ENCODE data around the gene UROC1. TPM values are rescaled to one million over a fixed set of nuclear protein-coding genes. Genes with fewer than 3 reads are reported as not detected.

Gene UROC1
- total RNA-seq, 2 experiments from 2014 or later = not detected

GRCh38 chr3:126501054-126501453 is 16.5 kb downstream of the UROC1 start:
- Mint-ChIP-seq H3K27ac (no peak overlapping the region), H3K36me3 (ENCODE audit: low read depth) (no peaks in the 10 kb centered on the region), H3K4me1 (ENCODE audit: low read depth) (no peaks in the 10 kb centered on the region), H3K9me3 (no peaks in the 10 kb centered on the region), H3K4me3 (no peak overlapping the region), H3K27me3 (ENCODE audit: low read depth) (no peaks in the 10 kb centered on the region)
- no peak for DNase-seq
- intact Hi-C loops (cut with micrococcal nuclease) = no loop called here
- CTCF ChIA-PET = interaction anchor here (0.6 kb wide), 1 partner anchor 255 kb away, joined by 4 read pairs; no protein-coding TSS in a partner anchor

GRCh38 chr3:126500016-126500415 is 17.6 kb downstream of the UROC1 start:
- no peaks in the 10 kb centered on the region for H3K9me3 Mint-ChIP-seq
- H3K27me3 Mint-ChIP-seq (ENCODE audit: low read depth) = no peaks in the 10 kb centered on the region
- no peaks in the 10 kb centered on the region for H3K36me3 Mint-ChIP-seq (ENCODE audit: low read depth)
- no peak overlapping the region for H3K27ac Mint-ChIP-seq
- H3K4me1 Mint-ChIP-seq (ENCODE audit: low read depth) = no peaks in the 10 kb centered on the region
- CTCF ChIA-PET = no interaction called here
- intact Hi-C loops (cut with micrococcal nuclease) = no loop called here
- no peak overlapping the region for H3K4me3 Mint-ChIP-seq
- no peak for DNase-seq

DNA sequence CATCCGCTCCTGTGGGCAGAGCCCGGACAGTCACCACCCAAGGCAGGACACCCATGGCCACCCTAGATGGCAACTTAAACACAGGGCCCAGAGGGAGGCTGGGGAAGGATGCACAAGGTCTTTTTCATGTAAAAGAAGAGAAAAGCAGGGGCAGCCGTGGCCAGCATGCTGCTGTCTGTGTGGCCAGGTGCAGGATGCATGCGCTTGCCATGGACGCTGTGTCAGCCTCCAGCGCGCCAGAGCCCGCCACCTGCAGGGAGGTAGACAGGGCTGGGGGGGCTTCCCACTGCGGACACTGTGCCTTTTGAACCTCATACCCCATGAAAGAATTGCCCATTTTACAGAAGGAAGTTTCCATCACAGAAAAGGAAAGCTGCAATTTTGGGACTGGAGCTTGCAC is 18.2 kb downstream of the UROC1 start:
- CTCF ChIA-PET = no interaction called here
- Mint-ChIP-seq H3K4me3 (no peak overlapping the region), H3K4me1 (ENCODE audit: low read depth) (no peaks in the 10 kb centered on the region), H3K27ac (no peak overlapping the region), H3K27me3 (ENCODE audit: low read depth) (no peaks in the 10 kb centered on the region), H3K9me3 (no peaks in the 10 kb centered on the region), H3K36me3 (ENCODE audit: low read depth) (no peaks in the 10 kb centered on the region)
- no peak for DNase-seq
- intact Hi-C loops (cut with micrococcal nuclease) = no loop called here

DNA sequence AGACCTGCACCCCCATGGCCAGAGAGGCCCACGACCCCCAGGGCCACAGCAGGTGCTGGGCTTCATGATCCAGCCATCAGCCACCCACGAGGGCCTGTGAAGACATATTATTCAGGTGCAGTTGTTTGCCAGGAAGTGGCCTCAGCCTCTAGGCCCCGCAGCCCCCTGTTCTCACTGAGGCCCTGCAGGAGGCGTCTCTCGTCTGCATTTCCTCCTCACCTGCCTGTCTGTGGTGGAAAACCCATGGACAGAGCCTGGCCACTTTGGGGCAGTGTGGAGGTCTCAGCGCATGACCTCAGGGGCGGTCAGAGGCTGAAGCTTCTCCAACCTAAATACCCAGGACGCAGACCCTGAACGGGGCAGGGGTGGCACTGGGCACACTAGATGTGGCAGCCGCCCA is 18.6 kb downstream of the UROC1 start:
- CTCF ChIA-PET = no interaction called here
- Mint-ChIP-seq H3K9me3 (no peaks in the 10 kb centered on the region), H3K4me1 (ENCODE audit: low read depth) (peaks cover 3% of the 10 kb centered on the region), H3K27ac (no peak overlapping the region), H3K4me3 (no peak overlapping the region), H3K27me3 (ENCODE audit: low read depth) (no peaks in the 10 kb centered on the region), H3K36me3 (ENCODE audit: low read depth) (no peaks in the 10 kb centered on the region)
- no peak for DNase-seq
- intact Hi-C loops (cut with micrococcal nuclease) = no loop called here

GRCh38 chr3:126498461-126498860 is 19.1 kb downstream of the UROC1 start:
- Mint-ChIP-seq H3K4me3 (no peak overlapping the region), H3K36me3 (ENCODE audit: low read depth) (no peaks in the 10 kb centered on the region), H3K27me3 (ENCODE audit: low read depth) (no peaks in the 10 kb centered on the region), H3K4me1 (ENCODE audit: low read depth) (peaks cover 3% of the 10 kb centered on the region), H3K27ac (no peak overlapping the region), H3K9me3 (no peaks in the 10 kb centered on the region)
- intact Hi-C loops (cut with micrococcal nuclease) = no loop called here
- CTCF ChIA-PET = no interaction called here
- no peak for DNase-seq

GRCh38 chr3:126497956-126498355 is 19.6 kb downstream of the UROC1 start:
- CTCF ChIA-PET = no interaction called here
- H3K9me3 Mint-ChIP-seq = no peaks in the 10 kb centered on the region

DNA sequence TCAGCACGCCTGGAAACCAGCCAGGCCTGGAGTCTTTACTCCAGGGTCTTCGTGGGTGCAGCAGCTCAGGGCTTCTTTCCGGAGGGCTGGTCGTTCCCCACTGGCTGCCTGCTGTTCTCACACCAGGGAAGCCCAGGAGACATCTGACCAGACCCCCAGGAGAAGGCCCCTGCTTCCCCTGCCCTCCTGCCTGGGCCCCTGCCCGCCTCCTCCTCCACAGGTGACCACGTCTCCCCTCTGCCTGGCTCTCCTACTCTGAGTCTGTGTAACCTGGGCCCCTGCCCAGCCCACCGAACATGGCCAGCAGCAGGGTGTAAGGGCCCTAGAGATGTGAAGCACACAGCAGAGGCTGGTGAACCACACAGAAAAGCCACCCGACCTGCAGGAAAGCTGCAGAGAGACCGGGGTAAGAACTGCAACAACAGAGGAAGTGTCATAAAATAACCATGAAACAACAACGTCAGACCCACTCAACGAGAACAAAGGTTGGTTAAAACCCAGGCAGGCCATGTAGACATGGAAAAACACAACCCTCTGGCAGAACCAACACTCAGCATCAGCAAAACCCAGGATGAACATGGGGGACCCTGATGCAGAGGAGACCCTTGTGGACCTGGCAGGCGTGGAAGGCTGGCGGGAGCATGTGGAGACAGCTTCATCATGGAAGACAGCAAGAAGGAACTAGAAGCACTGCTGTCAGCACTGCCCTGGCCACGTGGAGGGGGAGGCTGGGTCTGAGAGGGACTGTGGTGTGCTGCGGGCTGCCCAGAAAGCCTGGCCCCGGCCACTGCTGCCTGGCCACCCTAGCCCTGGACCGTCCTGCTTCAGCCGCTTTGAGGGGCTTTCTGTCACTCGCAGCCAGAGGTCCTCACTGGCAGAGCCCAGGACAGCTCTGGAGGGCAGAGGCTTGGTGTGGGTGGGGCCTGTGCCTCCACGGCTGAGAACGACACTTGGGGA is 20.4 kb downstream of the UROC1 start:
- H3K4me3 Mint-ChIP-seq = no peak overlapping the region
- DNase-seq = no peak
- CTCF ChIA-PET = interaction anchor here (0.8 kb wide), 1 partner anchor 25 kb away, joined by 3 read pairs; no protein-coding TSS in a partner anchor
- no peaks in the 10 kb centered on the region for H3K9me3 Mint-ChIP-seq
- H3K27me3 Mint-ChIP-seq (ENCODE audit: low read depth) = no peaks in the 10 kb centered on the region
- no peaks in the 10 kb centered on the region for H3K36me3 Mint-ChIP-seq (ENCODE audit: low read depth)
- H3K4me1 Mint-ChIP-seq (ENCODE audit: low read depth) = peaks cover 3% of the 10 kb centered on the region
- no peak overlapping the region for H3K27ac Mint-ChIP-seq
- intact Hi-C loops (cut with micrococcal nuclease) = no loop called here

More at GRCh38 chr3:126497956-126498355, 19.6 kb downstream of the UROC1 start:
- Mint-ChIP-seq H3K4me1 (ENCODE audit: low read depth) (peaks cover 3% of the 10 kb centered on the region), H3K4me3 (no peak overlapping the region), H3K27me3 (ENCODE audit: low read depth) (no peaks in the 10 kb centered on the region), H3K27ac (no peak overlapping the region), H3K36me3 (ENCODE audit: low read depth) (no peaks in the 10 kb centered on the region)
- intact Hi-C loops (cut with micrococcal nuclease) = no loop called here
- DNase-seq = no peak

GRCh38 chr3:126495786-126496185 is 21.8 kb downstream of the UROC1 start:
- Mint-ChIP-seq H3K36me3 (ENCODE audit: low read depth) (no peaks in the 10 kb centered on the region), H3K4me3 (no peak overlapping the region), H3K27ac (no peak overlapping the region), H3K9me3 (no peaks in the 10 kb centered on the region), H3K27me3 (ENCODE audit: low read depth) (no peaks in the 10 kb centered on the region), H3K4me1 (ENCODE audit: low read depth) (peaks cover 3% of the 10 kb centered on the region)
- CTCF ChIA-PET = no interaction called here
- no peak for DNase-seq
- intact Hi-C loops (cut with micrococcal nuclease) = no loop called here

DNA sequence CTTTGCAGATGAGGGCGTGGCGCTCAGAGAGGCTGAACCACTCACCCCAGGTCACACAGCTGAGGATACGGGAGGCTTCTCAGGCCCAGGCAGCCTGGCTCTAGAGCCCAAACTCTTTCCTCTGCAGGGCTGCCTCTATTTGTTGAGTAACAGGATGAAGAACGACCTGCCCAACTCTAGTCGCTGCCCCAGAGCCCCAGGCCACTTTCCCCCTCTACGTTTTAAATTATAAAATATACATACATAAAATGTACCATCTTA is 22.7 kb downstream of the UROC1 start:
- H3K4me3 Mint-ChIP-seq = no peak overlapping the region

GRCh38 chr3:126494204-126494969 is 23.2 kb downstream of the UROC1 start:
- intact Hi-C loops (cut with micrococcal nuclease) = no loop called here
- Mint-ChIP-seq H3K4me3 (no peak overlapping the region), H3K9me3 (no peaks in the 10 kb centered on the region), H3K27me3 (ENCODE audit: low read depth) (no peaks in the 10 kb centered on the region), H3K27ac (no peak overlapping the region), H3K4me1 (ENCODE audit: low read depth) (peaks cover 3% of the 10 kb centered on the region), H3K36me3 (ENCODE audit: low read depth) (no peaks in the 10 kb centered on the region)
- DNase-seq = no peak
- CTCF ChIA-PET = no interaction called here

More for the DNA sequence above, 22.7 kb downstream of the UROC1 start:
- DNase-seq = no peak
- Mint-ChIP-seq H3K27ac (no peak overlapping the region), H3K4me1 (ENCODE audit: low read depth) (peaks cover 3% of the 10 kb centered on the region), H3K27me3 (ENCODE audit: low read depth) (no peaks in the 10 kb centered on the region), H3K9me3 (no peaks in the 10 kb centered on the region), H3K36me3 (ENCODE audit: low read depth) (no peaks in the 10 kb centered on the region)
- CTCF ChIA-PET = no interaction called here
- intact Hi-C loops (cut with micrococcal nuclease) = no loop called here

DNA sequence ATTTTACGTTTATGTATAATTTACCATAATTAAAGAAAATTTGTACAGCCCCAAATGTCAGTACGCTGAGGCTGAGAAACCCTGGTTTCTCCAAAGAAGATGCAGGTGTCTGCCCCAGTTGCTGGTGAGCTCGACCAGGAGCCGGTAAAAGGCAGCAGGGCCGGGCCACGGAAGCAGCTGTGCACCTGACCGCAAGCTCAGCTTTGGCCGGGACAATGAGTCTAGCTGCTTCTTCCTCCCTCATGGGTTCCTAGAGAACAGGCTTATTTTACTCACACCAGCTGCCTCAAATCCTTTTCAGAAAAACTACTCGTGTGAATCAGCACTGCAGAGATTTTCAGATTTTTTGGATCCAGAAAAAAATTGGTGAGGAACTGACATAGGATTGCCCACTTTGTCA is 23.8 kb downstream of the UROC1 start:
- Mint-ChIP-seq H3K4me1 (ENCODE audit: low read depth) (peaks cover 3% of the 10 kb centered on the region), H3K36me3 (ENCODE audit: low read depth) (no peaks in the 10 kb centered on the region), H3K9me3 (no peaks in the 10 kb centered on the region), H3K27me3 (ENCODE audit: low read depth) (no peaks in the 10 kb centered on the region), H3K27ac (no peak overlapping the region), H3K4me3 (no peak overlapping the region)
- intact Hi-C loops (cut with micrococcal nuclease) = no loop called here
- DNase-seq = no peak
- CTCF ChIA-PET = no interaction called here

- intact Hi-C loops (cut with micrococcal nuclease) = no loop called here
- Mint-ChIP-seq H3K27me3 (ENCODE audit: low read depth) (no peaks in the 10 kb centered on the region), H3K4me1 (ENCODE audit: low read depth) (peaks cover 3% of the 10 kb centered on the region), H3K9me3 (no peaks in the 10 kb centered on the region), H3K36me3 (ENCODE audit: low read depth) (no peaks in the 10 kb centered on the region), H3K27ac (no peak overlapping the region), H3K4me3 (no peak overlapping the region)
- CTCF ChIA-PET = no interaction called here
- DNase-seq = no peak
Measured at GRCh38 chr3:126493051-126493450, 24.5 kb downstream of the UROC1 start.

All from activated naive CD4-positive, alpha-beta T cell treated with anti-CD3 and anti-CD28 coated beads for 36 hours (primary cell).